ENCODE data around the gene RDH5. TPM values are rescaled to one million over a fixed set of nuclear protein-coding genes. Genes with fewer than 3 reads are reported as not detected.

The RDH5 gene
- total RNA-seq, 1 donor from 2014 or later, result 16.5 TPM

GRCh38 chr12:55703901-55704761 is 16.1 kb upstream of the RDH5 start:
- Mint-ChIP-seq H3K9me3 (no peaks in the 10 kb centered on the region), H3K4me1 (peaks cover 20% of the 10 kb centered on the region), H3K27ac (no peak overlapping the region), H3K36me3 (ENCODE audit: low read depth) (no peaks in the 10 kb centered on the region), H3K27me3 (peaks cover 5% of the 10 kb centered on the region), H3K4me3 (no peak overlapping the region)
- CTCF ChIA-PET, result no interaction called here
- POLR2A ChIA-PET, result interaction anchor here (0.7 kb wide), 1 partner anchor 18 kb away, joined by 8 read pairs; no protein-coding TSS in a partner anchor
- ATAC-seq (ENCODE audit: low read depth) (no peak), DNase-seq (no peak)
- TF ChIP-seq CTCF (IDR thresholded peaks at IDR 0.05), result no peak
- intact Hi-C loops (cut with micrococcal nuclease), result no loop called here

DNA sequence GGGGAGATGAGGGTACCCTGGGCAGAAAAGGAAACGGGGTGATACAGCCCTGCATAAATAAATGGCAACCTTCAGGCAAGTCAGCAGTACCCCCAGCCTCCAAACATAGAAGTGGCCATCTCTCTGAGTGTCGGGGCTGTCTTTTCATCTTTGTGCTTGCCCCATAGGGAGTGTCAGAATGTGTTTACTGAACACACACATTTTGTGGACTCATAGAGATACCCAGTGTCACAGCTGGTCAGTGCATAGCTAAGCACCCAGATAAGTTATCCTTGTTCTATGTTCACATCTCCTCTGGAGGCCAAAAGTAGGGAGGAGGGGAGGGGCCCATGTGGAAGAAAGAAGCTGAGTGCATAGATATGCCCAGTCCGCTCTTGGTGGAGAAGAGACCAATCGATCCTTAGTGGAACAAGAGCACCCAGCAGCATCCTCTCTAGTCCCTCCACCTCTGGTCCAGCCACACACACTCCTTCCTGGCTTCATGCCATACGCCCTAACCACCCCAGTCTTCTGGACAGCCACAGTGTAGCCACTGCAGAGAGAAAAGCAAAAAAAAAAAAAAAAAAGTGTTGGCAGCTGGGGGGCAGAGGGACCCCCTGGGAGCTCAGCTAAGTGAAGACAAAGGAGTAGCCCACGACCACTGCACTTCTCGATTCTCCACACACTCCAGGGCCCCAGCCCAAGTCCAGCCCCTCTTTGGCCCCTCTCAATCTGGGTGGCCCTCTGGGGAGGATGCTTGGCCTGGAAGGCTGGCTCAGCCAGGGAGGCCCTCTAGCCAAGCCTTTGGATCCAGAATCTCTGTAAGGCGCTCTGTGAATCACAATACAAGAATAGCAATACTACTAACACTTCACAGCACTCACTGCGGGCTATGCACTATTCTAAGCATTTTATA is 15.1 kb upstream of the RDH5 start:
- H3K36me3 Mint-ChIP-seq (ENCODE audit: low read depth), result no peaks in the 10 kb centered on the region
- no peaks in the 10 kb centered on the region for H3K9me3 Mint-ChIP-seq
- H3K27me3 Mint-ChIP-seq, result peaks cover 4% of the 10 kb centered on the region
- H3K4me3 Mint-ChIP-seq, result no peak overlapping the region
- H3K4me1 Mint-ChIP-seq, result peaks cover 23% of the 10 kb centered on the region
- TF ChIP-seq CTCF (IDR thresholded peaks at IDR 0.05), result no peak
- CTCF ChIA-PET, result no interaction called here
- ATAC-seq (ENCODE audit: low read depth) (no peak), DNase-seq (no peak)
- POLR2A ChIA-PET, result interaction anchor here (1.1 to 1.5 kb wide), 2 partner anchors 18 to 33 kb away, joined by 3 to 4 read pairs; no protein-coding TSS in a partner anchor
- no peak overlapping the region for H3K27ac Mint-ChIP-seq
- intact Hi-C loops (cut with micrococcal nuclease), result no loop called here

DNA sequence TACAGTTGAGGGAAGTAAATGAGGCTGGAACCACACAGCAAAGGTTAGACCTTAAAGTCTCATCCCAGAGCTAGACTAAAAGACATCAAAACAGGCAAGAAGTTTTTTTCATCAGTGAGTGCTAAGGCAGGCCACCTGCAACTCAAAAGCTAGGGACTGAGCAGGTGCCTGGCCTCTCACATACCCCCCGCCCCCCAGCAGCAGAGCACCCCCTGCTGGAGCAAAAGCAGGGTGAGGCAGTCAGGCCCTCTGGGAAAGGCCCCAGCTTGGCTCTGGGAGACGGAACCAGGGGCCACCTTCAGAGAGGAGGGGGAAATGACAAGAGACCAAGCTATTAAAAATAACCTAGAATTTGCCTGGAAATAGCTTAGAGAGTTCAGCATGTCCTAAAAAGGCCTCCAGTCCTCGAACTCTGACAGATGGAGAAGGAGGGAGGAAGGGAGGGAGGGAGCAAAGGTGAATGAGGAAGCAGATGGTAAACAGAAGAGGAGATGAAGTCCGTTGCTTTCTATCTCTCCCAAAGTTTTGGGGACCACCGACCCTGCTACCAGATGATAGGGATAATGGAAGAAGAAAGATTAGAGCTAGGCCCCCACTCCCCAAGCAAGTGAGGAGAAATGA is 14.3 kb upstream of the RDH5 start:
- Mint-ChIP-seq H3K36me3 (ENCODE audit: low read depth) (no peaks in the 10 kb centered on the region), H3K27ac (no peak overlapping the region), H3K4me3 (peak overlapping the region; percentile 11), H3K27me3 (peaks cover 4% of the 10 kb centered on the region), H3K9me3 (no peaks in the 10 kb centered on the region), H3K4me1 (peaks cover 23% of the 10 kb centered on the region)
- no peak for ATAC-seq (ENCODE audit: low read depth)
- POLR2A ChIA-PET, result interaction anchor here (1.1 to 1.8 kb wide), 3 partner anchors 10 to 33 kb away, joined by 3 to 9 read pairs (median 4); partner anchors contain the start of gene BLOC1S1
- DNase-seq, result no peak
- CTCF ChIA-PET, result interaction anchor here (1.1 to 1.9 kb wide), 4 partner anchors 10 to 50 kb away, joined by 3 to 5 read pairs (median 4); partner anchors contain the start of gene BLOC1S1
- no peak for TF ChIP-seq CTCF (IDR thresholded peaks at IDR 0.05)
- intact Hi-C loops (cut with micrococcal nuclease), result loop anchor here (2.0 kb wide), 2 partner anchors 23 to 33 kb away; no protein-coding TSS in a partner anchor

DNA sequence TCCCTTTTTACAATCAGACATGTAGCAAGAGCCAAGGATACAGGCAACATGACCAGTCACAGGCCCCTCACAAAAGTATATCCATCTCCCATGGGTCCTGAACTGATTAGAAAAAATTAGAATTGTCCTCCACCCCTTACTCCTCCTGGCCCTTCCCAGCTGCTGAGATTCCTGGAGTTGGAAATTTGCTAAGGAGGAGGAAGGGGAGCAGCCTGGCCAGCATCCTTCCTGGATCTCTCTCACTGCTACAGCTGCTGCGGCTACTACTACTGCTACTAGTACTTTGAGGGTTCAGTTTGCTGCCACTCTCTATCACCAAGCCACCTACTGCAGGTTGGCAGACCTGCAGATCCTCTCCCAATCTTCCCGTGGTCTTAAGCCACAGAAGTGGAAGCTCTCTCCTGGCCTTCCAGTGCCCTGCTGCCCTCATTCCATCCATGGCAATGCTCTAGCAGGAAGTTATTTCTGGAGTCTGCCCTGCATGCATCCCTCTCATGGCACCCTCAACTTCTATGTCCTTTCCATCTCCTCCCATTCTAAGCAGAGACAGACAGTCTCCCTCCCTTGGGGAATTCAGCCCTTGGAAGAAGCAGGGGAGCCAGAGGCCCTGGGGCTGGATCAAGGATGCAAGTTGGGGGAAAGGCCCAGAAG is 13.5 kb upstream of the RDH5 start:
- no peak overlapping the region for H3K27ac Mint-ChIP-seq
- ATAC-seq (ENCODE audit: low read depth), result no peak
- POLR2A ChIA-PET, result interaction anchor here (1.1 to 1.8 kb wide), 3 partner anchors 9 to 32 kb away, joined by 3 to 9 read pairs (median 4); partner anchors contain the start of gene BLOC1S1

More for the DNA sequence above, 13.5 kb upstream of the RDH5 start:
- DNase-seq, result no peak
- Mint-ChIP-seq H3K9me3 (no peaks in the 10 kb centered on the region), H3K4me3 (peak overlapping the region; percentile 86), H3K4me1 (peaks cover 23% of the 10 kb centered on the region), H3K36me3 (ENCODE audit: low read depth) (no peaks in the 10 kb centered on the region), H3K27me3 (peaks cover 4% of the 10 kb centered on the region)
- intact Hi-C loops (cut with micrococcal nuclease), result loop anchor here (2.0 kb wide), 2 partner anchors 24 to 34 kb away; no protein-coding TSS in a partner anchor
- CTCF ChIA-PET, result interaction anchor here (0.7 to 1.9 kb wide), 5 partner anchors 9 to 61 kb away, joined by 3 to 5 read pairs (median 4); partner anchors contain the start of gene BLOC1S1
- TF ChIP-seq CTCF (IDR thresholded peaks at IDR 0.05), result no peak
